ENCODE results near the gene MAP2K1.
"Not testable (repeated sequence)": the region's sequence is repeated elsewhere in the genome, so short reads cannot be mapped to it uniquely, and the experiment has no call there.

MAP2K1 gene

DNA sequence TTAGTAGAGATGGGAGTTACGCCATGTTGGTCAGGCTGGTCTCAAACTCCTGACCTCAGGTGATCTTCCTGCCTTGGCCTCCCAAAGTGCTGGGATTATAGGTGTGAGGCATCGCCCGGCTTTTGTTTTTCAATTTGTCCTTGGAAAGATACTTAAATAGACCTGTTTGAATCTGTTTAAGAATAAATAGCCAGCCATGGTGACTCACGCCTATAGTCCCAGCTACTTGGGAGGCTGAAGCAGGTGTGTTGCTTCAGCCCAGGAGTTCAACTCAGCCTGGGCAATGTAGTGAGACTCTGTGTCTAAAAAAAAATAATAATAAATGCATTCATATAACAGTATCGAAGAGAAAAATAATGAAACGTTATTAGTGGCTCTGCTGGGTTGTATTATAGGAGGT, 93.6 kb downstream of the MAP2K1 start:
- no peak for DNase-seq

DNA sequence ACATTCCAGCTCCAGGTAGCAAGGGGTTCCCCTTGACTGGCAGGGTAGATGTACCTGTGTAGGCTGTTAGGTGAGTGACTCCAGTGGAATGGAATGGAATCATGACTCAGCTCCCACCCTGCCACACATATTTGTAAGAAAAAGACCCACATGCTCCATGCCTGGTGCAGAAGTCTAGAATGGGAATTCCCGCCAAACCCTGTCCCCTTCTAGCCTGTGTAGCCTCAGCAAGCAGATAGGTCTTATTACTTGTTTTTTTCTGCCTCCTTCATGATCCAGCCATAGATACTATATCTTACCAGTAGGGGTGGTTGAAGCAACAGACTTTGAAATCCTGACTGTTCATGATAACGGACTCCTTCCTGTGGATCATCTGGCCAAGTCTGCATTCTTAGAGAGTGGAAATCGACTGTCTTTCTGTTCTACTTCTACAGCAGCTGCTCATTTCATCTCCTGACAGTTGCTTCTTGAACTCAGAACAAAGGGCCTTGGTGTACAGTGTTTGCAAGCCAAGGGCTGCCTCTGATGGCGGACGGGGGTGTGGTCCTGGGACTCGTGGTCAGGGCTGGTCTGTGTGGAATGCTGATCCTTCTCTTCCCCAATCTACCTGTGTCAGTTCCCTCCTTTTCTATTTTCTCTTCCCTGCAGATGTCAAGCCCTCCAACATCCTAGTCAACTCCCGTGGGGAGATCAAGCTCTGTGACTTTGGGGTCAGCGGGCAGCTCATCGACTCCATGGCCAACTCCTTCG, 94.6 kb downstream of the MAP2K1 start:
- DNase-seq: no peak

DNA sequence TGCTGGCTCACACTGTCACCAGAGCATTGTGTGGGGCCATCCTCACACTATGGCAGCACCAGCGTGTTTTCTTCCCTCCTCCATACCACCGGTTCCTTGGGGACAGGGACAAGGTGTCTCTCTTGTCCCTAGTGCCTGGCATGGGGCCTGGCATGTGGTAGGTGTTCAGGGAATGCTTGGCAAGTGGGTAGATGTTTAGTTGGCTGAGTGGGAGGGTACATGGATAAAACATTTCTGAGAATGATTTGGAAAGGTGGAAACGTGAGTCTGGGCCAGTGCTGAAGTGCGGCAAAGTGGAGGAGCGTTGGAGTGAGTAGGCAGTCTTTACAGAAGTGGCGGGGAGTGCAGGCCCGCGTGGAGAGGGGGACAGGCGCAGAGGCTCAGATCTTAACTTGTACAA, 95.8 kb downstream of the MAP2K1 start:
- no peak for DNase-seq

DNA sequence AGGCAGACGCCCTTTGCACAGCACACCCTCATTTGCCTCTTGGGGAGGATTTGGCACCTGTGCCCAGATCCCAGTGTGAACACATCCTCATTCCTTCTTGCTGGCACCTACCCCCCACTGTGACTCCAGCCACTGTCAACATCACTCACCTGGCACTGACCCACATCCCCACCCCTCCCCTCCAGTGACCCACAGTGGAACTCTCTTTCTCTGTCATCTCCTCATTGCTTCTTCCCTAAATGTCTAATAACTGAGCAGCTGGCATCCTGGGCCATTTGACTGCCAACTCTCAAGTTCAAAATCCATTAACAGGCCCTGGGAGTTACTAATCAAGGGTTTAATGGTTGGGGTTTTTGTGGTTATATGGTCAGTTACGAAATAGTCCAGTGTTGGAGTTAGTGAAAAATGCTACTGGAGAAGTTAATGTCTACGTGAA, 96.4 kb downstream of the MAP2K1 start:
- no peak for DNase-seq

DNA sequence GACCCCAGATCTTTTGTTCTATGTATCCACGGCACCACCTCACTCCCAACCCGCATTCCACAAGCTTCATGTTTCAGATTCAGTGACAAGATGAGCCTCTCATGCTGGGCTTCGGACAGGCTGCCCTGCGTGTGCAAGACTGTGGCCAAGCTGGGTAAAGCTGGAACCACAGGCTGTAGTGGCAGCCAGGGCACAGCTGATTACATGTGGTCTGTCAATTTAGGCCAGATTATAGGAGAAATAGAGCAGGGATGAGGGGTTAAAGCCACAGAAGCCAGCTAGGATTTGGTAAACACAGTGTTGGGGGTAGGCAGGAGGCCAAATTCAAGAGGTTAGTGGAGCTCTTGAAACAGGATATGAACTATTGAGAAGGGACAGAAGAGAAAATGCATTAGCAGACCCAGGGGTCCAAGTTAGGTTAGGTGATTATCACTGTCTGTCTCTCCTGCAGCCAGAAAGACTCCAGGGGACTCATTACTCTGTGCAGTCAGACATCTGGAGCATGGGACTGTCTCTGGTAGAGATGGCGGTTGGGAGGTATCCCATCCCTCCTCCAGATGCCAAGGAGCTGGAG, 97.9 kb downstream of the MAP2K1 start:
- no peak for DNase-seq

DNA sequence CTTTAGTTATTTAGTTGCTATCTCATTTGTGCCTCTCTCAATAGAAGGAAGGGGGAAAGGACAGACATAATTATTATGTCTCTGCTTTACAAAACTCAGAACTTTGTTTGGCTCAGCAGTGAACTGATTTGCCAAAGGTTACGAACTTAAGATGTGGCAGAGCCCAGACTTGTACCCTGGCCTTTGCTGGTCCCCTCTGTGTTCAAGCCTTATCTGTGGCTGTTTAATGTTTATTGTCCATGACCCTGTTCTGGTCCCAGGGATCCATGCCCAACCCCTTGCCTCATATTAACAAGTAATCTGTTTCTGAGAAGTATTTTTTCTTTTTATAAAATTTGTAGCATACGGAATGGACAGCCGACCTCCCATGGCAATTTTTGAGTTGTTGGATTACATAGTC, 100.2 kb downstream of the MAP2K1 start:
- DNase-seq: no peak

DNA sequence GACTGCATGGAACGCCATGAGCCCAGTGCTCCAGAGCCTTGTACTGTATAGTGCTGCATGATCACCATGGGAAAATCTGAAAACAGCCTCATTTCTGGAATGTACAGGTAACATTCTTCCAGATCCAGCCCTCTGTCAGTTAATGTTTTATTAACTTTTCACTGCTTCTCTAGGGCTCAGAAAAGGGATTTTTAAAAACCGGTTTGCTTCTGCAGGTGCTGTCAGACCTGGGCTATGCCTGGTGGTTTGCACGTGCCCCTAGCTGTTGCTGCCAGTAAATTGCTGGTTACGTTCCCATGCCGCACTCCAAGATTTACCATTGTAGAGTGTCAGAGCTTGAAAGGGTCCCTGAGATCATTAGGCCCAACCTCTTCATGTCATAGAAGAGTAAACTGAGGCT, 101.8 kb downstream of the MAP2K1 start:
- DNase-seq: no peak

DNA sequence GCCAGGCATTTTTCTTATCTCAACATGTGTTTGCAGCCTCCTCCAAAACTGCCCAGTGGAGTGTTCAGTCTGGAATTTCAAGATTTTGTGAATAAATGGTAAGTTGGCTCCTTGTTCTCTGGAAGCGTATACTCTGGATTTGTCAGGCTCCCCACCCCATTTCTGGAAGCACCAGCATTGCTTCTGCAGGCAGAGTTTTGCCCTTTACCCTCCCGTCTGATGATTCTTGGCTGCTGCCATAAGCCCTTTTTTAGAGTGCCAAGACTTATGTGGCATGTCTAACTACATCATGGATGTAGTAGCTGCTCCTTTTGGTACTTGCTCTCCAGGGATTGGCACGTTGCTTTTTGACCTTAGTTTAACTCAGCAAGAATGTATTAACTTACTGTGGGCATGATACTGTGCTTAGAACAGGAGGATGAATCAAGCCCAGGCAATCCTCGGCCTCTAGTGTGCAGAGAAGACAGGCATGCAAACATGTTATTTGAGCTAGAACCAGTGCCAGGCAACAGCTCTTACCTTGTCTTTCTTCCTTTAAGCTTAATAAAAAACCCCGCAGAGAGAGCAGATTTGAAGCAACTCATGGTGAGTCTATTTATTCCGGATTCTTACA, 102.6 kb downstream of the MAP2K1 start:
- no peak for DNase-seq

DNA sequence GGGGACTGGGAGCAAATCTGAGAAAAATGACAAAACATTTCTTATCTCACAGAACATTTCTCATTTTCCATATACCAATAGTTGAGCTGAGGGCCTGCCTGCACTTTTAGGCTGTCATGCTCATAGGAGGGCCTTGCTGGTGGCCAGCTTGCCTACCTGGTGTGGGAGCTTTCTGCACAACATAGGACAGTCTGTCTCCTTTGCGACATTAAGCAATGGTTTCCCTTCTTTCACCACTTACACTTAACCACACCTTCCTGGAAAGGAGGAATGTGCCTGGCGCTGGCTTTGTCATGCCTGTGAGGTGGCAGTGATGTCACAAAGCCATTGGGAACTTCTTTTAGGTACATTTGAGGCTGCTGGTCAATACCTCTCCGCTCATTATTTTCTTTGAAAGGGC, 105.1 kb downstream of the MAP2K1 start:
- DNase-seq: no peak

DNA sequence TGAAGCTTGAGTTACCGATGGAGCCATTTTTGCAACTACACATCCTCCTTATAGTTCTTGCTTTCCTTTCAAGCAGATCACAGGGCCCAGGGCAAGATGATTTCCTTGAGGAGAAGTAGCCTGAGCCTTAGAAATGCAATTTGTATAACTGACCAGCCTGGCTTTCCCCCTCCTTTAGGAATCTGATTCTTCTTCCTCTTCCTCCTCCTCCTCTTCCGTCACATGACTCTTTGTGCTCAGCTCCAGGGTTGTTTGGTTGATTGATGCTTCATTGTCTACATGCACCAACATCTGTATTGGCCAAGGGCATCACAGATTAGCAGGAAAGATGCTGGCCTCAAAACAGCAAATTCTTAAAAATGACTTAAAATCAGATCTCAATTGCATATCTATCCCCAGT, 107.5 kb downstream of the MAP2K1 start:
- no peak for DNase-seq

DNA sequence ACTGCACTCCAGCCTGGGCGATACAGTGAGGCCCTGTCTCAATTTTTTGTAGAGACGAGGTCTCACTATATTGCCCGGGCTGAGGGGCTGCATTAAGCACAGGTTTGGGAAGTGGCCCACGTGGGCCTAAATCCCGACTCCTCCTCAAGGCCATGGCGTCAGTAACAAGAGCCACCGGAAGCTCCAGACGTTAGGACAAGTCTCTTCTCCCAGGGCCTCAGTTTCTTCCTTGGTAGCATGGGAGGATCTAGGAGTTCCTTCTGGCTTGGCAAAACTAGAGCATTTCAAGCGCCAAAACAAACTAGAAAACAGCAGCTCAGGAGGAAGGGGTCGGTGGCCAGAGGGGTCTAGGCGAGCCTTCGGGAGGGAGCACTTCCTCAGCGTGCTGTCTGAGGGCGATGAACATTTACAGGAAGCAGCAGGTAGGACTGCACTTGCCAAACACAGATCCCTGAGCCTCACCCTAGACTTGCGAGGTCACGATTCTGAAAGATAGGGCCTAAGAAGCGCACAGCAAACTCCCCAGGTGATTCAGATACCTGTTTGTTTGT, 110.3 kb downstream of the MAP2K1 start:
- DNase-seq: no peak

DNA sequence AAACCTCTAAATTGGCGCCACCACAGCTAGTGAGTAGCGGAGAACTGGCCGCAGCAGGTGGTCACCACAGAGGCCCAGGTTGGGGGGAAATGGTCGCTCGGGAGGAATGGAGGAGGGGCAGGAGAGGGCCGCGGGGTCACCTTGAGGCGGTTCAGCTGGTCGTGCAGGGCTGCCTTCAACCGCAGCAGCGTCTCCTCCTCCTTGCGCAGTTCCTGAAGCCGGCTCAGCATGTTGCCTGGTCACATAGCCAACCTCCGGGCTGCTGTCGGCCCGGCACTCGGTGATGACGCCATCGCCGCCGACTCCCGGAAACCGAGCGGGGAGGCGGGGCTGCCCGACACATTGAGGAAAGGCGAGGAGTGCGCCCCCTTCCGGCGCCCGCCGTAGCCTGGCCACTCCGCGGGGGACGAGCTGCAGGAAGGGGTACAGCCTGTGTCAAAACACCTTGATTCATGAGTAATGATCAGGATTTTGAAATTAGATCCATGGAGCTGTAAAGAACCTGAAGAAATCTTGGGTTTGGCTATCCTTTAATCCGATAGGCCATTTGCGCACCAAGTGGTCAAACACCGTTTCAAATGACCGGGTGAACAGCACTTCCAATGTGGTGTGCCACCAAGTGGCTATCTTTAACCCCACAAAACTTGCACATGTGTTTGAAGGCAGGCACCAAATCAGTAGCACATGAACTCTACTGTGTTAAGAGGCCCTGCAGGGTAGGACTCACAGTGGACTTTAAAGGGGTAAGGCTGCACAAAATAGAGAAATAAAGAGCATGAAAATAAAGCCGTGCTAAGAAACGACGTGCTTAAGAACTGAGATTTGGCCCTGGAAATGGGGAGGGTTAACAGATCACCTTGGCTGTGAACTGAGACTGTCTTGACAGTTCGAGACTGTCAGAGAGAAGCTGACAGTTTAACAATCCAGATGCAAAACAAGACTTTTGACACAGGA, 111.1 kb downstream of the MAP2K1 start, which contains the start of gene SNAPC5:
Gene SNAPC5, minus strand, starts transcription at position 261 of the 954 bp plus-strand sequence. Its CDS starts 31 bp downstream, at position 230.
- peak; percentile 95 for DNase-seq

DNA sequence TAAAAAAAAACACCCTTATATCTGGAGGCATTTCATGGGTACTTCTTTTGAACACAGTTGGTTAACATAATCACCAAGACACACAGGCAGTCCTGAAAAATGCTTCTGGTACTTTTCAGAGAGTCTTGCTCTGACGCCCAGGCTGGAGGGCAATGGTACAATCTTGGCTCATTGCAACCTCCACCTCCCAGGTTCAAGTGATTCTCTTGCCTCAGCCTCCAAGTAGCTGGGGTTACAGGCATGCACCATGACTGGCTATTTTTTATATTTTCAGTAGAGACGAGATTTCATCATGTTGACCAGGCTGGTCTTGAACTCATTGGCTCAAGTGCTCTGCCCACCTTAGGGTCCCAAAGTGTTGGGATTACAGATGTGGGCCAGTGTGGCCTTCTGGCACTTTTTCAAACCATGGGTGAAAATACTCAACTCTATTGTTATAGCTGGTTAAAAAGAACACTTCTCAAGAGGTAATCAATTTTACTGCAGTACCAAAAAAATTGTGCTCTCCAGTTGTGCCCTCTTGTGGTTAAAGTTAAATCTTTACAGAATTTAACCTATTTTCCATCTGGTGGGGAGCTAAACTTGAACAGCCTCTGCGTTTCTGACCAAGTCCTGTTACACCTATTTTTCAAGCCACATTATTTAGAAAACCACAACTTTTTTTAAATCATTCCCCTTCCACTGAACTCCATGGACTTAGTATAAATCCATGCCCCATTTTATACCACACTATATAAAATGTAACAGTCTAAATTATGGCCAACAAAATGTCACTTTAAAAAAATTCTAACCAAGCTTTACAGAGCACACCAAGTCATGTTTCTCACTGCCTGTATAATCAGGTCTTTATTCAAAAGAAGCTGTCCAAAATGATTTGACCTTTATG, 112.0 kb downstream of the MAP2K1 start:
- no peak for DNase-seq

DNA sequence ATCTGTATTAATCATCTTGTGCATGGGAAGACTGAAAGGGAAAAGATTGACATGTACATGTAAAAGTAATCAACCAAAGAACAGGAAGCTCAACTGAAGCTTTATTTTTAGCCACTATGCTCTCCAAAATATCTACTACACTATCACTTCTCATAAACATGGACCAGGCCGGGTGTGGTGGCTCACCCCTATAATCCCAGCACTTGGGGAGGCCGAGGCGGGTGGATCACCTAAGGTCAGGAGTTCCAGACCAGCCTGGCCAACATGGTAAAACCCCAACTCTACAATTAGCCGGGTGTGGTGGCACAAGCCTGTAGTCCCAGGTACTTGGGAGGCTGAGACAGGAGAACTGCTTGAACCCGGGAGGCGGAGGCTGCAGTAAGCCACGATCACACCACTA, 113.6 kb downstream of the MAP2K1 start:
- not testable (repeated sequence) for DNase-seq

DNA sequence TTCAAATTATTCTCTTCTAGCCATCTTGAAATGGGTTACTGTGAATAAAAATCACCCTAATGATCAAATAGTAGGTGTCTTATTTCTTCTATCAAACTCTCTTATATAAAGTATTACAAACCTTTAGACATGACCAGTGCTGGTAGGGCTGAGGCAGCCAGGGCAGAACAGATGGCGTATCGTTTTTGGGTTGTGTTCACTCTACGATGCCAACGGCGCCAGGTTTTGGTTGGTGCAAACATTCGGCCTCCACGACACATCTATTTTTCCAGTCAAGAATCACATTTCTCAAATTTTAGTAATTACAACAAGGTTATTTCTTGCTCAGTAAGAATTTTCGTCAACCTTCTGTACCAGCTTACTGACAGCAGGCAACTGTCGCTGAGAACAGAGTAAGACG, 115.8 kb downstream of the MAP2K1 start:
- DNase-seq: no peak

DNA sequence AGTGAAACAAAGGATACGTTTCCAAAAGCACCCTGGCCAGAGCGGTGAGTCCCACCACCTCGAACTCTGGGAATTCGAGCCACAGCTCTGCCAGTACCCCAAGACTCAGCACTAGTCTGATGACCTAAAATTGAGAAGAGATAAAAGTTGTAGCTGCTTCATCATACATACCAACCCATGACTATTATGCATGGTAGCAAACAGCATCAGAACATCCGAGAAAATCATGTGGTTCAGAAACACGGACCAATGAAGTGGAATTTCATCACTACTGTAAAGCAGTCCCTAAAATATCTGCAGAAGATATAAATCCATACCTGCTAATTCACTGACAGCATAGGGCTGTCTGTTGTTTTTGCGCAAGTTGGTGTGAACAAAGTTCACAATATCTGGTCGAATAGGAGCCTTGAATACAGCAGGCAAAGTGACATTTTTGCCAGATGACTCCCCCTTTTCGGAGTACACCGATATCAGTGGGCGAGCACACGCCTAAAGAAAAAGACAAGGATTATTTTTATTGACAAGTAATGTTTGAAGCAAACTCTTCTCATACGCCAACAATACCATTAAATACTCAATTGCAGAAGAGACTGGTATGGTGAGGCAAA, 116.4 kb downstream of the MAP2K1 start:
- not testable (repeated sequence) for DNase-seq

DNA sequence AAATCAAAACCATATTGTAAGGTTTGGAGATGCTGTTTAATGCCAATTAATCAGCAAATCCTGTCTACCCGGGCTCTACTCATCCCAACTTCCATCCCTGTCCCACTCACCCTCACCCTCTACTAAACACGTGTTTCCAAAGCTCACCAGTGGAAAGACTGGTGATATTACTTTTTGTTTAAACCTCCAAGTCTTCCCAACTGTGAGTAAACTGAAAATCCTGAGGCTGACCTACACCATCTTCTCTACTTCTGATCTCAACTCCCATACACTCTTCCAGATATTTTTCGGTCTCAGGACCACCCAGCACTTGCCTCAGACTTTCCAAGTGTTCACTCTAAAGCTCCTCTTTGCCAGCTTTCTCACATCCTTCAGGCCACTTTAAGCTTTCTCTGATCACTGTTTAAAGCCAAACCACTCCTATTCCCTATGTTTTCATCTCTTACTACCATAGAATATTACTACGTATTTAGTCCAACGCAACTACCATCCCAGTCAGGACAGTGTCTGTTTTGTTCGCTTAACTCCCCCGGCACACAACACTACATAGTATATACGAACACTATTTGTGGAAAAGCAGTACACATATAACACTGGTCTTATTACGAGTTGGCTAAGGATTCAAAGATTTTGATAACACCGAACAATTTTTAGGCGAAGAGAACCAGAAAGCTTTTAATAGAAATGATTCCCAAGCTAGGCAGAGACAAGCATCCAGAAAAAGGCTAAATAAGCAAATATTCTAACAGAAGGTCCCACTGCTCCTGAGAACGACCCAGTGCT, 117.3 kb downstream of the MAP2K1 start:
- no peak for DNase-seq

DNA sequence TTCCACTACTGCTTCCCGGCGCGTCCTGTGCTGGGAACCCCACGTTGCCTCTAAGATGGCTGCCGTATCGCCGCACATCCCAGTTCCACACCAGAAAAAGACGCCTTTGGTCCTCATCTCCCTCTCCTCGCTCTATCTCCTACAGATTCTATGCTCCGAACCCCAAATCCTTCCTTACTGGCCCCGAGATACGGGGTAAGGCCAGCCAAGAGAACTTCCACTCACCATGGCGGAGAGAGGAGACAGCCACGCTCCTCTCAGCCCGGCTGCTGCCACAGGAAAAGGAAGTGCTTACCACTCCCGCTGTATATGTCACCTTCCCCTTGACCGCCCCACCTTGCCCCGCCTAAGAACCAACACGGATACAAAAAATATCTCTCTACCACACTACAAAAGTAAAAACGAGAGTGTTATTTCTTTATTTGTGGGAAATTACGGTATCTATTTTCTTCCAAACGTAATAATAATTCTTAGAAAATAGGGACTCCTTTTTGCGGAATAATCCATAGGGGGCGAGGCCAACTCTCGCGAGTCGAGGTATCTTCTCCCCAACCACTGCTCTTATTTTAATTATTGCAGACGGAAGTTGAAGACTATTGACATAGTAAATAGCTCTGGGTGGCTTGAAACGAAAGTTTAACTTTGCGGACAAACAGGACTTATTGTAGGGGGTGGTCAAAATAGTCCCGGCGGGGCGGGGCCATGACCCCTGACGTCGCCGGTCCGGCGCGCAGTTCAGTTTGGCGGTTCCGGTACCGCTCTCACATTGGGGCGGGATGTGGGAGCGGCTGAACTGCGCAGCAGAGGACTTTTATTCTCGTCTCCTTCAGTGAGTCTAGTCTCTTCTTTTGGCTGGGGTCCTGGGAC, 118.1 kb downstream of the MAP2K1 start, which contains the start of the genes RPL4 and ZWILCH:
Gene RPL4, minus strand, starts transcription at position 293 of the 867 bp plus-strand sequence. Its CDS starts 65 bp downstream, at position 228.
Gene ZWILCH, plus strand, starts transcription at position 764 of the 867 bp plus-strand sequence. Its CDS starts 13 bp downstream, at position 777.
- peak; percentile 48 for DNase-seq

DNA sequence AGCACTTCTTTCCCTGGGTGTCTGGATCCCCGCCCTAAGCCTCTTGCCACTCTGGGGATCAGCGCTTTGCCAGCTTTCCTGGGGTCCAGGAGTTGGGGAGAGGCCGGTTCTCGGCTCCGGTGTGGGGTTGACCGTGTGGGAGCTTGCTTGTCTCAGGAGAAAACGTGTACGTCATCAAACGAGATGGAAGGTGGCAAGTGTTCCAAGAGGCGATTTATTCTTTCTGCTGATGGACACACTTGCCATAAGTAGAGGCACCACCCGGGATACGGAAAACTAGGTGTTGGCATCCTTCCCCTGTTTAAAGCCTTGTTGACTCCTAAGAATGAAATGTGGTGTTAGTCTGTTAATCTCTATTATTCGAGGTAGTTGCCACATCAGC, 118.7 kb downstream of the MAP2K1 start:
- DNase-seq: no peak

Data from NCI-H2171 (cell line).